ENCODE data around the gene ST6GAL1.

ST6GAL1 gene

DNA sequence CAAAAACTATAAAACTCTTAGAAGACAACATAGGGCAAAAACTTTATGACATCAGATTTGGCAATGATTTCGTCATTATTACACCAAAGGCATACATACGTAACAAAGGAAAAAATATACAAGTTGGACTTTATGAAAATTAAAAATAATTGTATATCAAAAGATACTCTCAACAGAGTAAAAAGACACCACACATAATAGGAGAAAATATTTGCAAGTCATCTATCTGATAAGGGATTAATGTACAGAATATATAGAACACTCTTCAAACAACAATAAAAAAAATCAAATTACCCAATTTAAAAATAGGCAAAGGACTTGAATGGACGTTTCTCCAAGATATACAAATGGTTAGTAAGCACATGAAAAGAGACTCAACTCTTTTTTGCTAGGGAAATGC, 131.4 kb downstream of the ST6GAL1 start:
- H3K27ac ChIP-seq, result no peak overlapping the region
- TF ChIP-seq, protein P1, sequence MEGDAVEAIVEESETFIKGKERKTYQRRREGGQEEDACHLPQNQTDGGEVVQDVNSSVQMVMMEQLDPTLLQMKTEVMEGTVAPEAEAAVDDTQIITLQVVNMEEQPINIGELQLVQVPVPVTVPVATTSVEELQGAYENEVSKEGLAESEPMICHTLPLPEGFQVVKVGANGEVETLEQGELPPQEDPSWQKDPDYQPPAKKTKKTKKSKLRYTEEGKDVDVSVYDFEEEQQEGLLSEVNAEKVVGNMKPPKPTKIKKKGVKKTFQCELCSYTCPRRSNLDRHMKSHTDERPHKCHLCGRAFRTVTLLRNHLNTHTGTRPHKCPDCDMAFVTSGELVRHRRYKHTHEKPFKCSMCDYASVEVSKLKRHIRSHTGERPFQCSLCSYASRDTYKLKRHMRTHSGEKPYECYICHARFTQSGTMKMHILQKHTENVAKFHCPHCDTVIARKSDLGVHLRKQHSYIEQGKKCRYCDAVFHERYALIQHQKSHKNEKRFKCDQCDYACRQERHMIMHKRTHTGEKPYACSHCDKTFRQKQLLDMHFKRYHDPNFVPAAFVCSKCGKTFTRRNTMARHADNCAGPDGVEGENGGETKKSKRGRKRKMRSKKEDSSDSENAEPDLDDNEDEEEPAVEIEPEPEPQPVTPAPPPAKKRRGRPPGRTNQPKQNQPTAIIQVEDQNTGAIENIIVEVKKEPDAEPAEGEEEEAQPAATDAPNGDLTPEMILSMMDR (conservative IDR thresholded peaks at IDR 0.05; ENCODE audit: low read depth), result no peak
- no peak for DNase-seq (ENCODE audit: low spot score)
- CTCF ChIA-PET, result no interaction called here
- POLR2A ChIA-PET (ENCODE audit: low non-redundant PET), result no interaction called here

DNA sequence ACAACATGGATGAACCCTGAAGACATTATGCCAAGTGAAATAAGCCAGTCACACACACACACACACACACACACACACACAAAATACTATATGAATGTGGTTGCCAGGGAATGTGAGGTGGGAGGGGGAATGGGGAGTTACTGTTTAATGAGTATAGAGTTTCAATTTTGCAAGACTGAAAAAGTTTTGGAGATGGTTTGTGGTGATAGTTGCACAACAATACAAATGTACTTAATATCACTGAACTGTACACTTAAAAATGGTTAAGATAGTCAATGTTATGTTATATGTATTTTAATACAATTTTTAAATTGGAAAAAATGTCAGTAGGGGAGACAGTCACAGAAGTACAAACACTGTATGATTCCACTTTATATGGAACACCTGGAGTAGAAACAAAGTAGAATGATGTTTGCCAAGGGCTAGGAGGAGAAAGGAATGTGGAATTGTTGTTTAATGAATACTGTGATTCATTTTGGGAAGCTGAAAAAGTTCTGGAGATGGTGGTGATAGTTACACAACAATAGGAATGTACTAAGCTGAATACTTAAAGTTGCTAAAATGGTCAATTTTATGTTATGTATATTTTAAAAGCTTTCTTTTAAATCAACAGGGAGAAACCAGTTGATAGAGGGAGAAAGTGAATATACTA, 132.3 kb downstream of the ST6GAL1 start:
- ChIA-PET POLR2A (ENCODE audit: low non-redundant PET) (no interaction called here), CTCF (interaction anchor here (0.6 kb wide), 3 partner anchors 132 to 1145 kb away, joined by 3 to 9 read pairs (median 4); no protein-coding TSS in a partner anchor)
- peak overlapping the region; percentile 48; the same call in 1 of the 2 replicates for H3K27ac ChIP-seq
- DNase-seq (ENCODE audit: low spot score), result peak; percentile 20
- TF ChIP-seq, protein P1 (conservative IDR thresholded peaks at IDR 0.05; ENCODE audit: low read depth), result no peak

DNA sequence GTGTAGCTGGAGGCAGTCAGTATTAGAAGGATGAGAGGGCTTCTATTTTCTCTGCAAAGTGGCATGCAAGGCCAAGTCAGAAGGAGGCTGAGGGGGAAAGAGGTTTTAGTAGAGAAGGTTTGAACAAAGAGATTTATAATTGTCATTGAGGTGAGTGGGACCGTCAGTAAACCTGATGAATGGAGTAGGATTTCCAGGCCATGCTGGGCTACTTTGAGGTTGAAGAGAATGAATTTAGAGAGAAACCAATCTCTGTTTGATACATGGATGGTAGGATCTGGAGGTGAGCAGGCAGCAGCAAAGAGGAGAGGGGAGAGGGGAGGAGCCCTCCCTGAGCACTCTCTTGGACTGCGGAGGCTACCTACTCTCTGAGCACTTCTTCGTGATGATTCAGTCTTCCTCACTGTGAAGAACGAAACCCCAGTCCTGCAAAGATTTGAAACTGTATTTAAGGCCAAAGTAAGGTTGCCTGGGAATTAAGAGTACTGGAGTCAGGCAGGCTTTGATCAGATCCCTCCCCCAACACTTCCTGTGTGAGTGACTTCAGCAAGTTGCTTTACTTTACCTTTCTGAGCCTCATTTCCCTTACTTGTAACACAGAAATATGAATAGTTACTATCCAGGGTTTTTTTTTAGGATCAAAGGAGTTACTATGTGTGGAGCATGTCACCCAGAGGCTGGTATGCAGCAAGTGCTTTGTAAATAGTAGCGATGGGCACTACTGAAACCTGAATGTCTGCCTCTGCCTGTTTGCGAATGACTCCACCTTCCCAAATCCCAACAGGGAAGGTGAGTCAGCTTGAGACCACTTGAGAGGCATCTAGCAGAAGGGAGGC, 133.2 kb downstream of the ST6GAL1 start:
- POLR2A ChIA-PET (ENCODE audit: low non-redundant PET), result no interaction called here
- DNase-seq (ENCODE audit: low spot score), result peak; percentile 28
- peak overlapping the region; percentile 48; the same call in 1 of the 2 replicates for H3K27ac ChIP-seq
- TF ChIP-seq, protein P1 (conservative IDR thresholded peaks at IDR 0.05; ENCODE audit: low read depth), result no peak
- CTCF ChIA-PET, result no interaction called here

DNA sequence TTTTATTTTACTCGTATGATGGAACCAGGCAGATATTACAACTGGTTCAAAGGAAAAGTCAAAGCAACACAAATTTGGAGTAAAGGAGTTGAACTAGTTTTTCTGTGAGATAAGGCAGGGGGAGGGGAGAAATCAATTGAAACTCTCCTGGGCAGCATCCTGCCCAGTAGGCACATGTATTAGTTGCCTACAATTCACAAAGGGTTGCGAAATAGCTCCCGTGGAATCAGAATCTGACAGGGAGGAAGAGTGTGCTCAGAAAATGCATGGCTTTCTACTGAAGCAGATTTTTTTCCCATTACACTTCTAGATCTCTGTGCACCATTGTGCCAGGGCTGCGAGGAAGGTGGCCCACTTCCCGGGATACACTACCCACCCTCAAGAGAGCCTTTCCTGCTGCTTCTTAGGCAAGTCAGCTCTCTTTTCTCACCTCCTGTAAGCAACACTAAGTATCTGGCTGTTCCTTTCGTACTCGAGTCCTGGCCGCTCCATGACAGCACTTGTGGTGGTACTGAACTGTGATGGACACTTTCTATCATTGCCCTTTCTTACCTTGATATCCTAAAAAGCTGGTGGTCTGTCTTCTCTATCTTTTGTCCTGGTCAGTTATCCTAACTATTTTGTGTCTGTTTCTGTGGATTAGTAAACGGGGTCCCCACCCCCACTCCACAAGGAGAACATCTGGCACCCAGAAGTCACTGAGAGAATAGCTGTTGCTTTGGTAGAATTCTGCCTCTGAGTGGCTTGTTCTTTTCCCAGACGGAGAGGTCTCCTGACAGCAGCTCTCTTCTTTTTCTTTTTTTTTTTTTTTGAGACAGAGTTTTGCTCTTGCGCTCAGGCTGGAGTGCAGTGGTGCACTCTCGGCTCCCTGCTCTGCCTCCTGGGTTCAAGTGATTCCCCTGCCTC, 134.1 kb downstream of the ST6GAL1 start:
- no peak overlapping the region for H3K27ac ChIP-seq
- DNase-seq (ENCODE audit: low spot score), result peak; percentile 32
- POLR2A ChIA-PET (ENCODE audit: low non-redundant PET), result no interaction called here
- CTCF ChIA-PET, result interaction anchor here (0.5 to 0.6 kb wide), 3 partner anchors 9 to 247 kb away, joined by 3 to 7 read pairs (median 4); no protein-coding TSS in a partner anchor
- TF ChIP-seq, protein P1 (conservative IDR thresholded peaks at IDR 0.05; ENCODE audit: low read depth), result no peak

DNA sequence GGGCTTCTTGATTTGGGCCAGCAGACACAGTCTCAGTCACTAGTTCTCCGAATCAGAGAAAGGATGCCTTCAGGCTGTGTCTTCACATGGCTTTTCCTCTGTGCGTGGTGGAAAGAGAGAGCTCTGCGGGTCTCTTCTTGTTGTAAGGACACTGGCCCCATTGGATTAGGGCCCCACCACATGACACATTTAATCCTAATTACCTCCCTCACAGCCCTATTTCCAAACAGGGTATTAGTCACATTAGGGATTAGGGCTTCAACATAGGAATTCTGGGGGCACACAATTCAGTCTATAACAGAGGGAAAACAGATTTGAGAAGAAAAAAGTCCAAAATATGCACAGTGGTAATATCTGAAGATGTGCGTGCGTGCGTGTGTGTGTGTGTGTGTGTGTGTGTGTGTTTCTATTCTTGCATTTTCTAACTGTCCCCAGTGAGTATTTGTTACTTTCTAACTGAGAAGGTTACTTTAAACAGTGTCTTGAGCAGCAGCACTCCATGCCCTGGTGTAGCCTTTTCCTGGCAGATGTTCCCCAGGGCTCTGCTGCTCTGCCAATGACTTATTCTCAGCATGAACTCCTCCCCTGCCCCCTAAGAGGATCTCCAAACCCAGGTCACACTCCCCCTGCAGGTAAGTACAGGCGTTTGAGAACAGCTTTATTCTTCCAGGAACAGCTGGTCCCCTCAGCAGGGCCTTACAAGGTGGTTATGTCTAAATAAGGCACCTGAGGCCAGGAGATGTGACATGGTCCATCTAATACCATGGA, 136.1 kb downstream of the ST6GAL1 start:
- ChIA-PET POLR2A (ENCODE audit: low non-redundant PET) (no interaction called here), CTCF (no interaction called here)
- no peak overlapping the region for H3K27ac ChIP-seq
- TF ChIP-seq, protein P1 (conservative IDR thresholded peaks at IDR 0.05; ENCODE audit: low read depth), result no peak
- peak; percentile 59 for DNase-seq (ENCODE audit: low spot score)

Measured in RWPE1 (cell line).